ENCODE measurements around the gene NXNL1.

Gene NXNL1

GRCh38 chr19:17451820-17452219 is 8.9 kb downstream of the NXNL1 start:
- Histone ChIP-seq H3K4me1 (no peaks in the 10 kb centered on the region), H3K36me3 (no peaks in the 10 kb centered on the region), H3K27me3 (peaks cover 41% of the 10 kb centered on the region), H3K9me3 (no peaks in the 10 kb centered on the region; the same call in 1 of the 2 replicates), H3K4me3 (ENCODE audit: low read depth, low read length) (no peak overlapping the region)
- no peak for DNase-seq
- TF ChIP-seq CTCF (IDR thresholded peaks at IDR 0.05; ENCODE audit: low read depth, low read length): no peak

- H3K9me3 ChIP-seq: no peaks in the 10 kb centered on the region; the same call in 1 of the 2 replicates
- DNase-seq: no peak
- no peak for TF ChIP-seq CTCF (IDR thresholded peaks at IDR 0.05; ENCODE audit: low read depth, low read length)
- no peaks in the 10 kb centered on the region for H3K36me3 ChIP-seq
- peaks cover 29% of the 10 kb centered on the region for H3K27me3 ChIP-seq
- H3K4me3 ChIP-seq (ENCODE audit: low read depth, low read length): no peak overlapping the region
- no peaks in the 10 kb centered on the region for H3K4me1 ChIP-seq
Measured at GRCh38 chr19:17450264-17451075, 10.3 kb downstream of the NXNL1 start.

GRCh38 chr19:17448131-17448967 is 12.4 kb downstream of the NXNL1 start, which contains the start of gene TMEM221:
TMEM221 (minus strand) TSS chr19:17448668; CDS start chr19:17448462, 206 bp downstream.
- DNase-seq: peak; percentile 42
- H3K9me3 ChIP-seq: no peaks in the 10 kb centered on the region; the same call in 1 of the 2 replicates
- H3K4me1 ChIP-seq: no peaks in the 10 kb centered on the region
- H3K27me3 ChIP-seq: peaks cover 14% of the 10 kb centered on the region
- H3K36me3 ChIP-seq: no peaks in the 10 kb centered on the region
- no peak within 1 kb of the TSS for H3K4me3 ChIP-seq (ENCODE audit: low read depth, low read length)
- TF ChIP-seq CTCF (IDR thresholded peaks at IDR 0.05; ENCODE audit: low read depth, low read length): peak; percentile 37

- Histone ChIP-seq H3K36me3 (no peaks in the 10 kb centered on the region), H3K4me3 (ENCODE audit: low read depth, low read length) (no peak overlapping the region), H3K9me3 (no peaks in the 10 kb centered on the region; the same call in 1 of the 2 replicates), H3K4me1 (no peaks in the 10 kb centered on the region), H3K27me3 (peaks cover 14% of the 10 kb centered on the region)
- TF ChIP-seq CTCF (IDR thresholded peaks at IDR 0.05; ENCODE audit: low read depth, low read length): no peak
- DNase-seq: no peak
Measured at GRCh38 chr19:17447704-17448130, 13.0 kb downstream of the NXNL1 start.

GRCh38 chr19:17445526-17446165 is 15.1 kb downstream of the NXNL1 start:
- Histone ChIP-seq H3K4me3 (ENCODE audit: low read depth, low read length) (no peak overlapping the region), H3K36me3 (no peaks in the 10 kb centered on the region), H3K9me3 (no peaks in the 10 kb centered on the region; the same call in 1 of the 2 replicates), H3K4me1 (no peaks in the 10 kb centered on the region), H3K27me3 (peaks cover 14% of the 10 kb centered on the region)
- DNase-seq: no peak
- no peak for TF ChIP-seq CTCF (IDR thresholded peaks at IDR 0.05; ENCODE audit: low read depth, low read length)

Data from BE2C (cell line).